ENCODE results near the gene TARBP1.
"Not testable (repeated sequence)": the region's sequence is repeated elsewhere in the genome, so short reads cannot be mapped to it uniquely, and the experiment has no call there.

The TARBP1 gene, protein sequence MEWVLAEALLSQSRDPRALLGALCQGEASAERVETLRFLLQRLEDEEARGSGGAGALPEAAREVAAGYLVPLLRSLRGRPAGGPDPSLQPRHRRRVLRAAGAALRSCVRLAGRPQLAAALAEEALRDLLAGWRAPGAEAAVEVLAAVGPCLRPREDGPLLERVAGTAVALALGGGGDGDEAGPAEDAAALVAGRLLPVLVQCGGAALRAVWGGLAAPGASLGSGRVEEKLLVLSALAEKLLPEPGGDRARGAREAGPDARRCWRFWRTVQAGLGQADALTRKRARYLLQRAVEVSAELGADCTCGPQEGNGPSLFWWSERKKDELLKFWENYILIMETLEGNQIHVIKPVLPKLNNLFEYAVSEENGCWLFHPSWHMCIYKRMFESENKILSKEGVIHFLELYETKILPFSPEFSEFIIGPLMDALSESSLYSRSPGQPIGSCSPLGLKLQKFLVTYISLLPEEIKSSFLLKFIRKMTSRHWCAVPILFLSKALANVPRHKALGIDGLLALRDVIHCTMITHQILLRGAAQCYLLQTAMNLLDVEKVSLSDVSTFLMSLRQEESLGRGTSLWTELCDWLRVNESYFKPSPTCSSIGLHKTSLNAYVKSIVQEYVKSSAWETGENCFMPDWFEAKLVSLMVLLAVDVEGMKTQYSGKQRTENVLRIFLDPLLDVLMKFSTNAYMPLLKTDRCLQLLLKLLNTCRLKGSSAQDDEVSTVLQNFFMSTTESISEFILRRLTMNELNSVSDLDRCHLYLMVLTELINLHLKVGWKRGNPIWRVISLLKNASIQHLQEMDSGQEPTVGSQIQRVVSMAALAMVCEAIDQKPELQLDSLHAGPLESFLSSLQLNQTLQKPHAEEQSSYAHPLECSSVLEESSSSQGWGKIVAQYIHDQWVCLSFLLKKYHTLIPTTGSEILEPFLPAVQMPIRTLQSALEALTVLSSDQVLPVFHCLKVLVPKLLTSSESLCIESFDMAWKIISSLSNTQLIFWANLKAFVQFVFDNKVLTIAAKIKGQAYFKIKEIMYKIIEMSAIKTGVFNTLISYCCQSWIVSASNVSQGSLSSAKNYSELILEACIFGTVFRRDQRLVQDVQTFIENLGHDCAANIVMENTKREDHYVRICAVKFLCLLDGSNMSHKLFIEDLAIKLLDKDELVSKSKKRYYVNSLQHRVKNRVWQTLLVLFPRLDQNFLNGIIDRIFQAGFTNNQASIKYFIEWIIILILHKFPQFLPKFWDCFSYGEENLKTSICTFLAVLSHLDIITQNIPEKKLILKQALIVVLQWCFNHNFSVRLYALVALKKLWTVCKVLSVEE (N-terminal part only)

DNA sequence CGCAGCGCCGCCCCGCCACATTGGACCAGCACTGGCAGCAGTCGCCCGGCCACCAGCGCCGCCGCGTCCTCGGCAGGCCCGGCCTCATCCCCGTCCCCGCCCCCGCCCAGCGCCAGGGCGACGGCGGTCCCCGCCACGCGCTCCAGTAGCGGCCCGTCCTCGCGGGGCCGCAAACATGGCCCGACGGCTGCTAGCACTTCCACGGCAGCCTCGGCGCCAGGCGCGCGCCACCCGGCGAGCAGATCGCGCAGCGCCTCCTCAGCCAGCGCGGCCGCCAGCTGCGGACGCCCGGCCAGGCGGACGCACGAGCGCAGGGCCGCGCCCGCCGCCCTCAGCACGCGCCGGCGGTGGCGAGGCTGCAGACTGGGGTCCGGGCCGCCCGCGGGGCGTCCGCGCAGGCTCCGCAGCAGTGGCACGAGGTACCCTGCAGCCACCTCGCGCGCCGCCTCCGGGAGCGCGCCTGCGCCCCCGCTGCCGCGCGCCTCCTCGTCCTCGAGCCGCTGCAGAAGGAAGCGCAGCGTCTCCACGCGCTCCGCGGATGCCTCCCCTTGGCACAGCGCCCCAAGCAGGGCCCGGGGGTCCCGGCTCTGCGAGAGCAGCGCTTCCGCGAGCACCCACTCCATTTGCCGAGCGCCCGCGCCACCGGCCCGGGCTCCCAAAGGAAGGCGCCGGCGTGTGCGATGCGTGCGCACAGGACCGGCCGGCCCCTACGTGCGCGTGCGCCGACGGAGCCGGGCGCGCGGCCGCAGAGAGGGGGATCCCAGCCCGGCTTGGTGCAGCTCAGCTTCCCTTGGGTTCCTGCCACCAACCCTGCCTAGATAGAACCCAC, at the start of gene TARBP1:
TSS of gene TARBP1 (minus strand) at position 699 of the 829 bp plus-strand sequence. CDS start at position 623, 76 bp downstream.
- peaks cover 11% of the 10 kb centered on the region for H3K36me3 Mint-ChIP-seq (ENCODE audit: low read depth)
- peaks cover 17% of the 10 kb centered on the region for H3K27me3 Mint-ChIP-seq
- peak within 1 kb of the TSS; percentile 86 for H3K4me3 Mint-ChIP-seq
- peak within 1 kb of the TSS; percentile 78 for H3K27ac Mint-ChIP-seq
- ATAC-seq (peak; percentile 80), DNase-seq (peak; percentile 82)
- H3K4me1 Mint-ChIP-seq = peaks cover 61% of the 10 kb centered on the region
- no peaks in the 10 kb centered on the region for H3K9me3 Mint-ChIP-seq

DNA sequence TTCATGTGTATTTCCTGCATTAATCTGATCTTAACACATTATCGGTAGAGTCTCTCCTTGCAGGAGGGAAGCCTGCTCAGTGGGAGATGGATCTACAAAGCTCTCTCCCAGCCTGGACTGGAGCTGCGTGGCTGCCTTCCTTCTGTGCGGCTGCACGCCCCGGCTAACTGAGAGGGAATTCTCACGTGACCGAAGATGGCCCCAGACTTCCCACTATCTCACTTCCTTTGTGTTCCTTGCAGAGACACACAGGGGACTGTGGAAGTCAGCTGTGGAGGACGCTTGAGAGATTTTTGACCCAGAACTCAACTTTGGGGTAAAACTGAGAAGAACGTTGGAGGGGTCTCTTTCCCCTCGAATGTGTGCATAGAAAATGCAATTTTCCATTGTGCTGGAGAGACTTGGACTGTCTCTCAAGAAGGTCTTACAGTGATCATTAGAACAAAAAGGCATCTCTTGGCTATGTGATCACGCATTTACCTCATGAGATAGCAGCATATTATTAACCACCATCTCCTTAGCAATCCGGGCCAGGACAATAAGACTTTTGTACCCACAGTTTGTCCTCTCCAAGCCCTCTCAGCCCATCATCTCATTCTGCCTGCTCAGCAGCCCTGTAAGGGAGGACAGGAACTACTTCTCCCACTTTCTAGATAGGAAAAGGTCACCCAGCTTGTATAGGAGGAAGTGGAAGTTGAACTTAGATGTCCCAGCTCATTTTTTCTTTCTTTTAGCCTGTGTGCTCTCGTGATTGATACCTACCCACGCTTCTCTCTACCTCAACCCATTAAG, 49.3 kb upstream of the TARBP1 start:
- H3K9me3 Mint-ChIP-seq = no peaks in the 10 kb centered on the region
- no peak overlapping the region for H3K4me3 Mint-ChIP-seq
- H3K27ac Mint-ChIP-seq = no peak overlapping the region
- ATAC-seq (no peak), DNase-seq (no peak)
- no peaks in the 10 kb centered on the region for H3K36me3 Mint-ChIP-seq (ENCODE audit: low read depth)
- peaks cover 23% of the 10 kb centered on the region for H3K4me1 Mint-ChIP-seq
- H3K27me3 Mint-ChIP-seq = peaks cover 14% of the 10 kb centered on the region

DNA sequence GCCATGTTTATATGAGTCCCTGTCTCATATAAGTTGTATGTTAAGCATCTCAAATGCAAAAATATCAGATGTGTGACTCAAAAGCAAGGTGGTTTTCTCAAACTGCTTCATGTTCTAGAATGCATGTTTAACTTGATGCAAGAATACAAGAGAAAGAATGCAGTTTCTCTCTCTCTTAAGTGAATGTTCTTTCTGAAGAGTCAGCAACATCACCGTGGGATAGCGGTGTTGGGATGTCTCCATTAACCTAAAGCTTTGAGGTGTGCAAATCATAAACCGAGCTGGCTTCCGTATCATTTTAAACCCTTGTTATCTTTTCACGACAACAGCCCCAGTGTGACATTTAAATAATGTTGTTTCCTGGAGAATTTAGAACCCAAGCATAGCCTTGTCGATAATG, 48.4 kb upstream of the TARBP1 start:
- ATAC-seq (no peak), DNase-seq (no peak)
- H3K4me1 Mint-ChIP-seq = peaks cover 23% of the 10 kb centered on the region
- no peak overlapping the region for H3K4me3 Mint-ChIP-seq
- H3K27ac Mint-ChIP-seq = no peak overlapping the region
- H3K27me3 Mint-ChIP-seq = peaks cover 14% of the 10 kb centered on the region
- H3K36me3 Mint-ChIP-seq (ENCODE audit: low read depth) = peaks cover 2% of the 10 kb centered on the region
- H3K9me3 Mint-ChIP-seq = no peaks in the 10 kb centered on the region

DNA sequence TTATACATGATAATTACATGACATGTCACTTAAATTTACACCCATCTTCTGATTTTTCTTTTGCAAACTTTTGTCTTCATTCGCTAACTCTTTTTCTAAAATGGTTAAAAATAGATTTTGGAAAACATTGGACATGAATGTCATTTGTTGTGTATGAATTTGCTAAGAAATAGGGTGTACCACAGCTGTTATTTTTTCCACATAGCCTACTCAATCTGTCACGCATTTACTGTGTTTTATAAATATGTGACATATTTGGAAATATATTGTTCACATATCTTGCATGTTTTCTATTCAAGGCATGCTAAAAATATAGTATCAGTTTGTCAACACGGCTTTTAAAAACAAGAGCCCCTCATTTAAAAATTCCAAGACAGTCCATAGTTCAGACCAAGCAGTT, 47.9 kb upstream of the TARBP1 start:
- Mint-ChIP-seq H3K9me3 (no peaks in the 10 kb centered on the region), H3K4me1 (peaks cover 23% of the 10 kb centered on the region), H3K27ac (no peak overlapping the region), H3K36me3 (ENCODE audit: low read depth) (peaks cover 2% of the 10 kb centered on the region), H3K4me3 (no peak overlapping the region), H3K27me3 (peaks cover 12% of the 10 kb centered on the region)
- no peak for ATAC-seq
- no peak for DNase-seq

DNA sequence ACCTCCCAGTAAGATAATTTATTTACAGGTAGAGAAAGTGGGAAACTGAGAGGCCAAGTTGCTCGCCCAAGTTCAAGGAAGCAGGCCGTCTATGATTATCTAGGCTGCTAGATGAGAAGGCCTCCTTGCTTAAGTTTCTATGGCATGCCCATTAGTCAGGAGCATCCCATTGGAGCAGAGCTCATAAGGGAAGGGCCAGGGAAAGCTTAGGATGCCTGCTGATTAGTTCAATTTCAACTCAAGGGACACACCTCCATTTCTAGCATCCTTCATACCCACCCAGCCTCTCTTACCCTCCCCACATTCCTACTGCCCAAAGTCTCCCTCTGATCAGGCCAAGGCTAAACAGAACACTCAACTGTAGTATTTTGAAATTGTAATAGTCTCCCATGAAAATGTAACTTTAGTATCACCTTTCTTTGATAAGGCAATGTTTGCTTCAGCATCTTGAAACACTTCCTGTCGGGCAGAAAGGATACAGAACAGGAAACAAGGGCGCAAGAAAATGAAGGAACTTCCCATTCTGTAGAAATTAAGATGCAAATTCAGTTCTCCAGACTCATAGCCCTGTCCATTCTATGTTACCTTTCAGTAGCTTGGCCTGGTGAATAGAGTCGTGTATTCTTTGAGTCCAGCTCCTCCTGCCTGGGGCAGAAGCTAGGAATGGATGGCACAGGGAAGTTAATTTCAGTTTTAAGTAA, 46.3 kb upstream of the TARBP1 start:
- Mint-ChIP-seq H3K36me3 (ENCODE audit: low read depth) (peaks cover 2% of the 10 kb centered on the region), H3K27ac (no peak overlapping the region), H3K4me3 (no peak overlapping the region), H3K4me1 (peaks cover 28% of the 10 kb centered on the region), H3K27me3 (peaks cover 12% of the 10 kb centered on the region), H3K9me3 (no peaks in the 10 kb centered on the region)
- ATAC-seq = no peak
- DNase-seq = no peak

DNA sequence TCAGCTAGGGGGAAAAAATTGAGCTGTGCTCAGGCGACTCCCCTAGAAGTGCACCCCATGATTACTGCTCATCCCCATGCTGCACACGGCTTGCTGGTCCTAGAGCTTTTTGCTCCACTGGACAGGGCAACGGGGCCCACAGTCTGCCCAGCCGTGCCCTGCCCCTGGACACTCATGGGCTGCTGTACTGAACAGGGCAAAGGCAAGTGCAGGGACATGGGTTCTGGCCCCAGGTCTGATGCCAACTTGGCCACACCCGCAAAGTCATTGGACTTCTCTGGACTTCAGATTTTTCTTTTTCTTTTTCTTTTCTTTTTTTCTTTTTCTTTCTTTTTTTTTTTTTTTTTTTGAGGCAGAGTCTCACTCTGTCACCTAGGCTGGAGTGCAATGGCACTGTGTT, 42.9 kb upstream of the TARBP1 start:
- Mint-ChIP-seq H3K36me3 (ENCODE audit: low read depth) (peaks cover 2% of the 10 kb centered on the region), H3K4me3 (no peak overlapping the region), H3K27me3 (peaks cover 10% of the 10 kb centered on the region), H3K9me3 (no peaks in the 10 kb centered on the region), H3K27ac (no peak overlapping the region), H3K4me1 (peaks cover 24% of the 10 kb centered on the region)
- DNase-seq (no peak), ATAC-seq (no peak)

DNA sequence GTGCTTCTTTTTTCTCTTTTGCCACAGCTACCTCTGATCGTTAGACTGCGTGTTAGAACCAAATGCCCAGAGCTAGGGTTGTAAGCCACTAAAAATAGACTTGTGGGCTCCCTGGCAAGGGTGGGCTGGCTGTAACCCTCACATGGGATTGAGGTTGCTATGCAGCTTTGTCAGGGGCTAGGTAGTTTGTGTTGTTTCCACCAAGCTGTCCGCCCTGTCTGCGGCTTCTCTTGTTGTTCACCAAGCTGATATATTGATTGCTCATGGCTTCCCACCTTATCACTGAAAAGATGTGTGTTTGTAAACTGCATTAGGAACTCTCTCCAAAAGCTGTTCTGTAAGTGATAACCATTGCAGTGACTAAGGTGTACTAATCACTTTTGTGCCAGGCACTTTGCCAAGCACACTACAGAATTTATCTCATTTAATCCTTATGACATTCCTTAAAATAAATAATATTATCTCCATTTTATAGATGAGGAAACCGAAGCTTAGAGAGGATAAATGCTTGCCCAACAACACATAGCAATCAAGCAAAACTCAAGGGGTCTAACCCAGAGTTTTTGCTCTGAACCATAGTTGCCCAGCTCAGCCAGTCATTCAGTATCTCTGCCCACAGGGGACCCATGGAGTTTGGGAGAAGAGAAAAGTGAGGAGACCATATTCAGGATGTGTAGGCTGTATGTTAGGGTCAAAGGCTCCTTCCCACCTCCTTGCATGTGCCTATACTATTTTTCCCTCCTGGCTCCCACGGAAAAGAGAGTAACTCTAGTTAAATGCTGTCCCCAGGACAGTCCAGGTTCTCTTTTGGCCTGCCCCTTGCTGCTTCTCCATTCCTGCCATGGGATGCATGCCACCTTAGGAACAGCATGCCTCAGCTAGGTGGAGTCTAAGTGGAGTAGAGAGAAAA, 42.2 kb upstream of the TARBP1 start:
- Mint-ChIP-seq H3K4me1 (peaks cover 24% of the 10 kb centered on the region), H3K27ac (no peak overlapping the region), H3K4me3 (no peak overlapping the region), H3K27me3 (peaks cover 6% of the 10 kb centered on the region), H3K9me3 (no peaks in the 10 kb centered on the region), H3K36me3 (ENCODE audit: low read depth) (peaks cover 2% of the 10 kb centered on the region)
- ATAC-seq = no peak
- no peak for DNase-seq

DNA sequence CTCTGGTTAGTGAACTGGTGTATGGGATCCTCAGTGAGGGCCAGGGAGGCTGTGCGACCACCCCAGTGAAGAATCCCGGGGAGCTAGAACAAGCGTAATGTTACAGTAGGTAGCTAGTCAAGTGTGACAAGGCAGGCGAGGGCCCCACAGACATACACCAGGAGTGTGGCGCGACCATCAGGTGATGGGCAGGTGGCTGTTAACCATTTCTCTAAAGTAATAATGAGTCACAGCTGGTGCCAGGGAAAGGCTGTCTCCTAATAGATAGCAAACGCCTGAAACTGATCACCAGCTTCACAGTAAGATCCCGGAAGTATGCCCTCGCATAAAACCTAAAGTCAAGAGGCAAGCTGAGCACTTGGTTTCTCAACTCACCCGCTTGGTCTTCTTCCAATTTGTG, 40.5 kb upstream of the TARBP1 start:
- H3K9me3 Mint-ChIP-seq = no peaks in the 10 kb centered on the region
- peaks cover 30% of the 10 kb centered on the region for H3K4me1 Mint-ChIP-seq
- peaks cover 2% of the 10 kb centered on the region for H3K36me3 Mint-ChIP-seq (ENCODE audit: low read depth)
- H3K27me3 Mint-ChIP-seq = no peaks in the 10 kb centered on the region
- DNase-seq = no peak
- no peak overlapping the region for H3K27ac Mint-ChIP-seq
- H3K4me3 Mint-ChIP-seq = no peak overlapping the region
- ATAC-seq = no peak

DNA sequence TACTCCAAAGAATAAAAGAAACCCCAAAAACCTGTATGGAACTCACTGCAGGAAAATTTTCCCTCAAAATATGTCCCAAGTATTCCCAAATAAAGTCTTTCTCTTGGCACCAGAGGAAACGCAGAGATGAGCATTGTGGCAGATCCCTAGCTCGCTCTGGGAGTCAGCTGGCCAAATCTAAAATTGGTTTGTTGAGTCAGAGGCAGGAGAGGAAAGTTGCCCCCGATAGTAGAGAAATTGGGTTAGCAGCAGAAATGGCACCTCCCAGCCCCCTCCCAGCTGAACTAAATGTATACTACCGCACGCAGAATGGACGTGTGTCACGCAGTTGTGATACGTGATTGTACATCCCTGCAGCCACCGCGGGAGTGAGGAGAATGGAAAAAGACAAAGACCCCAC, 39.9 kb upstream of the TARBP1 start:
- H3K27me3 Mint-ChIP-seq = peaks cover 4% of the 10 kb centered on the region
- peaks cover 30% of the 10 kb centered on the region for H3K4me1 Mint-ChIP-seq
- ATAC-seq (no peak), DNase-seq (no peak)
- no peak overlapping the region for H3K4me3 Mint-ChIP-seq
- no peaks in the 10 kb centered on the region for H3K9me3 Mint-ChIP-seq
- peaks cover 2% of the 10 kb centered on the region for H3K36me3 Mint-ChIP-seq (ENCODE audit: low read depth)
- no peak overlapping the region for H3K27ac Mint-ChIP-seq

DNA sequence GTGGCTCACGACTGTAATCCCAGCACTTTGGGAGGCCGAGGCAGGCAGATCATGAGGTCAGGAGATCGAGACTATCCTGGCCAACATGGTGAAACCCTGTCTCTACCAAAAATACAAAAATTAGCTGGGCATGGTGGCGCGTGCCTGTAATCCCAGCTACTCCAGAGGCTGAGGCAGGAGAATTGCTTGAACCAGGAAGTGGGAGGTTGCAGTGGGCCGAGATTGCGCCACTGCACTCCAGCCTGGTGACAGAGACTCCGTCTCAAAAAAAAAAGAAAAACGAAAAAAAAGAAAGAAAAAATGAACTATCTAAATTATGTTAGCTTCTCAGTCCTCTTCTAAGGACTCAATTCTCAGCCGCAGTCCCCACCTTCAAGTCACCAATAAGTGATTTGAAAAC, 39.1 kb upstream of the TARBP1 start:
- not testable (repeated sequence) for H3K9me3 Mint-ChIP-seq; H3K27me3 Mint-ChIP-seq; H3K27ac Mint-ChIP-seq; H3K36me3 Mint-ChIP-seq (ENCODE audit: low read depth); DNase-seq; H3K4me3 Mint-ChIP-seq; ATAC-seq
- peaks cover 30% of the 10 kb centered on the region for H3K4me1 Mint-ChIP-seq

DNA sequence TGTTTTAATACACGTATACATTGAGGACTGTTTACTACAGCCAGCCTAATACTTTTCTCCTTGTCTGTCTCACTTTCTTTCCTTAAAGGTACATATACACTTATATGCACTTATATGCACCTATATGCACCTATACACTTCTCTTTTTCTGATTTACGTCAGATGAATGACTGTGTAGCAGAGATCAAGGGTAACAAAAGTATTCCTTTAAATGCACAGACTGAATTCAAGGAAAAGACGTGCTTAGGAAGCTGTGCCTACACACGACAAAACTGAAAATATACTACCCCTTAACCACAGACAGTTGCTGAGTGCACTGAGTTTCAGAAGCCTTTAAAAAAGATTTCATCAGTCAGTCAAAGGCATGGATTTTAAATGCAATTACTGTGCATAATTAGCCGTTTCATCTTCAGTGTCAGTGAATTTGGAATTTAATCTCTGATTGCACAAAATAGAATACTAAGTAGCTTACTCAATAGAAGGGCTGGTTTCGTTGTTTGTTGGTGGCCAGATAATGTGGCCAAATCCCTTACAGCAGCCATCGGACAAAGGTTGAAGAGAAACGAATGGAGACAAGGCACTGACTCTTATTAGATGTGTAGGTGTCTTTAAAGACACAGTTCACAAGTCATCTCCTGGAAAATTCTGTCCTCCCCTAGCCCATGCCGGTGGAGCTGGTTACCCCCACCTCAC, 38.3 kb upstream of the TARBP1 start:
- Mint-ChIP-seq H3K4me3 (no peak overlapping the region), H3K4me1 (peaks cover 32% of the 10 kb centered on the region), H3K36me3 (ENCODE audit: low read depth) (no peaks in the 10 kb centered on the region), H3K27me3 (peaks cover 4% of the 10 kb centered on the region), H3K9me3 (no peaks in the 10 kb centered on the region), H3K27ac (peak overlapping the region; percentile 36)
- ATAC-seq = peak; percentile 61
- DNase-seq = no peak

Data from activated naive CD8-positive, alpha-beta T cell treated with anti-CD3 and anti-CD28 coated beads, Interleukin-2, amount 50 U/mL, for 24 hours (primary cell).